Body of pancreas (tissue), 4 donors: ENCODE data around the gene PRF1. TPM values are rescaled to one million over a fixed set of nuclear protein-coding genes. Genes with fewer than 3 reads are reported as not detected.
A peak's percentile ranks its signal among the peaks of the same experiment; 100 is the strongest.

ENCODE experiments used
- ATAC-seq: fragments of 150-250 bp; one replicate; pipeline ENCODE4 v1.9.1; 2016
- DNase-seq, 4 donors: peaks; one replicate each; pipeline ENCODE4 v3.0.0-alpha.2; 2019
- H3K27ac ChIP-seq, 4 donors: fragments of 200-600 bp; sonication (generic); 1 replicate in 3 of 4; 2 replicates in 1 of 4; pipeline versions ENCODE4 v1.5.1 to v1.6.1; 2016 to 2019; ENCODE audit warnings: mild to moderate bottlenecking in 1 of 4, mixed read lengths in 1 of 4, moderate library complexity in 1 of 4
- H3K27me3 ChIP-seq, 2 donors: fragments of 200-600 bp; sonication (generic); one replicate each; pipeline ENCODE4 v1.6.0; 2016; ENCODE audit warnings: mild to moderate bottlenecking in 1 of 2
- H3K36me3 ChIP-seq, 2 donors: fragments of 200-600 bp; sonication (generic); replicated peaks in 1 of 2; 2 replicates each; pipeline ENCODE4 v1.5.1; 2016; ENCODE audit warnings: low read depth in 2 of 2; ENCODE audit not compliant: insufficient read depth in 1 of 2
- H3K4me1 ChIP-seq: fragments of 200-600 bp; sonication (generic); one replicate; pipeline ENCODE4 v1.6.0; 2016
- H3K4me3 ChIP-seq, 2 donors: fragments of 200-600 bp; sonication (generic); 1 replicate in 1 of 2; 2 replicates in 1 of 2; pipeline ENCODE4 v1.5.1; 2016 to 2019
- H3K9me3 ChIP-seq, 3 donors: fragments of 200-600 bp; sonication (generic); 1 replicate in 2 of 3; 2 replicates in 1 of 3; pipeline ENCODE4 v1.5.1; 2016
- POLR2A ChIP-seq, 3 donors: fragments of 450-650 bp; IDR thresholded peaks; one replicate each; pipeline ENCODE4 v1.6.1; 2016; ENCODE audit warnings: antibody characterized with exemption in 3 of 3, mild to moderate bottlenecking in 2 of 3
- WGBS, 2 donors: methylation state at CpG; one replicate each; pipeline ENCODE4 v1.1.5; 2017; 5-methylcytosine and 5-hydroxymethylcytosine counted together
- intact Hi-C: fragments of 100-400 bp; cut with DNase I; formaldehyde crosslinking; loops from one replicate; pipeline ENCODE4 v1.15.1; 2023
- total RNA-seq, 2 donors: library from RNA; depleted of rRNA; stranded (reverse); fragments of >200 nt; gene quantifications; one replicate each; pipeline ENCODE4 v1.1.0, GENCODE V29; 2016
- TF ChIP-seq, protein P1 (sequence below), 7 experiments: fragments of 450-650 bp in 4 of 7; fragments of 200-600 bp in 3 of 7; sonication (generic) in 3 of 7; IDR thresholded peaks; one replicate each; pipeline ENCODE4 v1.5.1; 2016 to 2019; ENCODE audit warnings: antibody characterized with exemption in 7 of 7

The PRF1 gene
- total RNA-seq, result 1 to 10 TPM; 2.1 to 6.3 TPM

DNA sequence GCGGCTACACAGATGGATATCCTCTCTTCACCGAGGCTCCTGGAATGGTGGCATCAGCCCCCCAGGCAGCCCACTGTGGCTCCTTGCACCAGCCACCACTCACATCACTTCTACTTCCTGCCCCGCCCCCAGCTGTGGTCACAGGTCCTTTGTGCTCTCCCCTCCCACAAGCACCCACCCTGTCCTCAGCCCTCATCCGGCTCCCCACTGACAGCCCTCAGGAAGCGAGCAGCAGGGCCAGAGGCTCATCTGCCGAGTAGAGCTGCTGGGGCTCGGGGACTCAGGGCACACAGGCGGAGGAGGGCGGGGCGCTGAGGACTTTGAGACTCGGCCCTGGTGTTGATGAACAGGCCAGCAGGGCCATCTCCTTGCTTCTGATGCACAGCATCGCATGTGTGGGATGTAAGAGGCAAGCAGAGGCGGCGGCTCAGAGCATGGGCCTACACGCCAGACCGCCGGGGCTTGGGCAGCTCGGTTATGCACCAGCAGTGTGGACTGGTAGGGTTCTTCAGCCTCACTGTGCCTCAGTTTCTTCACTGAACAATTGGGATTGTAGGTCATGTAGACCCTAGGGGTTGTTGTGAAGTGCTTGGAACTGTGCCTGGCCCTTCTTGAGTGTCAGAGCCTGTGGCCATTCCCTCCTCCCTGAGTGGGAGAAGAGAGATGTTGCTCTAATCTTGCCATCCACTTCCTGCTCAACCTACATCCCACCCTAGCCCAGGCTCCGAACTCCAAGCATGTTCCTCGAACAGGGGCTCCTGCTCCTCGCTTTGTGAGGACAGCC is at the start of gene PRF1:
TSS of gene PRF1 (minus strand) at position 77 of the 784 bp plus-strand sequence. CDS start 1,839 bp downstream, outside the sequence.
- H3K4me3 ChIP-seq, result no peak within 1 kb of the TSS
- peak in 3 of 4 donors; percentile 21 to 54 (median 29) for DNase-seq

DNA sequence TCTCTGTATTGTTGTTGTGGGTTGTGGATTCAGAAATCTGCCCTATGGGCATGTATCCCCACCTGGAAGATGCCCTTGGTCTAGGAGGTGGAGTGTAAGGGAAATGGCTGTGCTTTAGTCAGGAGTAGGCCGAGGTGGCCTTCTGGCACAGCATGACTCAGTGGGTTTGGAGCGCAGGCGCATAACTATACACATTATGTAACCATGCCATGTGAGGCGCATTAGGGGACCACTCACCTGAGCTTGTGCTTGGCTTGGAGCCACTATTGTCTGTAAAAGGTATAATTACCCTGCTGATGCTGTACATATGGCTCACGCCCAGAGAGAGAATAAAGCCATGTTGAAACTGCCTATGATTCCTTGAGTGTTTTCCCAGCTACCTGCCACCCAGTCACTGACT is 49.1 kb upstream of the PRF1 start:
- ATAC-seq (no peak), DNase-seq (no peak)
- Histone ChIP-seq H3K4me3 (no peak overlapping the region), H3K27me3 (no peaks in the 10 kb centered on the region), H3K27ac (no peak overlapping the region), H3K36me3 (no peaks in the 10 kb centered on the region), H3K4me1 (no peaks in the 10 kb centered on the region), H3K9me3 (peaks cover 0 to 4% (median 0%) of the 10 kb centered on the region in 3 donors)
- intact Hi-C loops, result no loop called here
- TF ChIP-seq POLR2A (IDR thresholded peaks at IDR 0.05), result no peak
- TF ChIP-seq, protein P1, sequence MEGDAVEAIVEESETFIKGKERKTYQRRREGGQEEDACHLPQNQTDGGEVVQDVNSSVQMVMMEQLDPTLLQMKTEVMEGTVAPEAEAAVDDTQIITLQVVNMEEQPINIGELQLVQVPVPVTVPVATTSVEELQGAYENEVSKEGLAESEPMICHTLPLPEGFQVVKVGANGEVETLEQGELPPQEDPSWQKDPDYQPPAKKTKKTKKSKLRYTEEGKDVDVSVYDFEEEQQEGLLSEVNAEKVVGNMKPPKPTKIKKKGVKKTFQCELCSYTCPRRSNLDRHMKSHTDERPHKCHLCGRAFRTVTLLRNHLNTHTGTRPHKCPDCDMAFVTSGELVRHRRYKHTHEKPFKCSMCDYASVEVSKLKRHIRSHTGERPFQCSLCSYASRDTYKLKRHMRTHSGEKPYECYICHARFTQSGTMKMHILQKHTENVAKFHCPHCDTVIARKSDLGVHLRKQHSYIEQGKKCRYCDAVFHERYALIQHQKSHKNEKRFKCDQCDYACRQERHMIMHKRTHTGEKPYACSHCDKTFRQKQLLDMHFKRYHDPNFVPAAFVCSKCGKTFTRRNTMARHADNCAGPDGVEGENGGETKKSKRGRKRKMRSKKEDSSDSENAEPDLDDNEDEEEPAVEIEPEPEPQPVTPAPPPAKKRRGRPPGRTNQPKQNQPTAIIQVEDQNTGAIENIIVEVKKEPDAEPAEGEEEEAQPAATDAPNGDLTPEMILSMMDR (IDR thresholded peaks at IDR 0.05), result no peak
- 90 to 100% methylated on average over 4 to 5 of the region's 5 CpGs for WGBS, 2 donors

More for the DNA sequence above, at the start of gene PRF1:
- no peaks in the 10 kb centered on the region for H3K27me3 ChIP-seq
- intact Hi-C loops, result no loop called here
- TF ChIP-seq, protein P1 (IDR thresholded peaks at IDR 0.05), result no peak
- no peak for TF ChIP-seq POLR2A (IDR thresholded peaks at IDR 0.05)
- WGBS, 2 donors, result 77 to 80% methylated on average over 17 to 20 of the region's 21 CpGs
- no peaks in the 10 kb centered on the region for H3K36me3 ChIP-seq
- no peak within 1 kb of the TSS for H3K27ac ChIP-seq
- H3K9me3 ChIP-seq, result no peaks in the 10 kb centered on the region
- no peak for ATAC-seq
- H3K4me1 ChIP-seq, result no peaks in the 10 kb centered on the region

DNA sequence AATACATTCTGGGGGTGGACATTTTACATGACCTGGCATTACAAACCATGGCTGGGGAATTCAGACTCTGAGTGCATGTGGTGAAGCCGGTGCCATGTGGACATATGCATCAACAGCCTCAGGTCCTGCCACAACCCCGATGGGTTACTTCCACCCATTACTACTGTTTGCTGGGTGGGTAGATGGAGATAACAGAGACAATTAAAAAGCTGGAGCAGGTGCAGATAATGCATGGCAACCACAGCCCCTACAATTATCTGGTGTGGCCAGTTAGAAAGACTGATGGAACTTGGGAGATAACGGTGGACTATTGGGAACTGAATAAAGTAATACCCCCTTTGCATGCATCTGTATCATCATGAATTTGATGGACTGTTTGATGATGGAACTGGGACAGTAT is 48.2 kb upstream of the PRF1 start:
- intact Hi-C loops, result no loop called here
- Histone ChIP-seq H3K27me3 (no peaks in the 10 kb centered on the region), H3K4me1 (no peaks in the 10 kb centered on the region), H3K4me3 (no peak overlapping the region), H3K36me3 (no peaks in the 10 kb centered on the region), H3K27ac (no peak overlapping the region), H3K9me3 (peaks cover 0 to 4% (median 0%) of the 10 kb centered on the region in 3 donors)
- ATAC-seq, result no peak
- no peak for DNase-seq
- 84 to 93% methylated on average over 3 of the region's 3 CpGs for WGBS, 2 donors
- TF ChIP-seq, protein P1 (IDR thresholded peaks at IDR 0.05), result no peak
- TF ChIP-seq POLR2A (IDR thresholded peaks at IDR 0.05), result no peak

DNA sequence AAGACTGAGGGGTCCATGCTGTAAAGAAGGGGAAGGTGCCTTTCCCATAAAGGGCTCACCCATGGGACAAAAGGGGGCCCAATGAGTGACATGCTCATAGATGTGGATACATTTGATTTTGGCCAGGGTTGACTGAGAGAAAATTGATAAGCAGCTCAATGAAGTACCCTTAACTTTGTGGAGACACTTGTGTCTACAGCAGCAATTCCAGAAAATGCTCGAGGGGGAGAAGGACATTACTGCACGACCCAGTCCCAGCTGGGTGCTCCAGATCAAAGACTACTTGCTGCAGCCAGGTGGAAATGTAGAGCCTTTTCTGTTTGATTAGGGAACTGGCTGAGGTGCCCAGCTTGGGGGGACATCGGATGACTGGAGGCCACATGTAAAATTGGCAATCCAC is 47.6 kb upstream of the PRF1 start:
- 61 to 72% methylated on average over 3 of the region's 3 CpGs for WGBS, 2 donors
- Histone ChIP-seq H3K27ac (no peak overlapping the region), H3K36me3 (no peaks in the 10 kb centered on the region), H3K27me3 (no peaks in the 10 kb centered on the region), H3K9me3 (peaks cover 0 to 4% (median 0%) of the 10 kb centered on the region in 3 donors), H3K4me3 (no peak overlapping the region), H3K4me1 (no peaks in the 10 kb centered on the region)
- TF ChIP-seq, protein P1 (IDR thresholded peaks at IDR 0.05), result no peak
- TF ChIP-seq POLR2A (IDR thresholded peaks at IDR 0.05), result no peak
- DNase-seq (no peak), ATAC-seq (no peak)
- intact Hi-C loops, result no loop called here

DNA sequence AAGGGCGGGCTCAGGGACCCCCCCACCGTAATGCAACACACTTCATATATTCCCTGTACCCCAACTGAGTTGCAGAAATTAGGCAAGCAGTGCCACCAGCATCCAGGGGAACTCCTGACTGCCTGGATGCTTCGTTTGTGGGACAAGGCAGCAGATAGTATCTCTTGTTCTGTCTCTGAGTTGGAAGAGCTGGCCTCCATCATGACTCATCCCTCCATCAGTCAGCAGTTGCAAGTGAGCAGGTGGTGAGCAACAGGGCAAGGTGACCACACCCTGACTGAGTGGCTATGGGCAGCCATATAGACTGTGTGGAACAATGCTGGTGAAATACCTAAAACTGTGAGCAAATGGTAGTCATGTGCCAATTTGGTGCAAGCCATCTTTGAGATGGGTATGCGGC is 47.0 kb upstream of the PRF1 start:
- H3K27me3 ChIP-seq, result no peaks in the 10 kb centered on the region
- DNase-seq (no peak), ATAC-seq (no peak)
- H3K4me3 ChIP-seq, result no peak overlapping the region
- peaks cover 0 to 4% (median 0%) of the 10 kb centered on the region in 3 donors for H3K9me3 ChIP-seq
- no peak overlapping the region for H3K27ac ChIP-seq
- H3K36me3 ChIP-seq, result no peaks in the 10 kb centered on the region
- intact Hi-C loops, result no loop called here
- TF ChIP-seq POLR2A (IDR thresholded peaks at IDR 0.05), result no peak
- TF ChIP-seq, protein P1 (IDR thresholded peaks at IDR 0.05), result no peak
- no peaks in the 10 kb centered on the region for H3K4me1 ChIP-seq
- 42 to 58% methylated on average over 3 to 4 of the region's 4 CpGs for WGBS, 2 donors
